GM18519 (cell line): ENCODE measurements around the gene NHEJ1.
A peak's percentile ranks its signal among the peaks of the same experiment; 100 is the strongest.
"Not testable (repeated sequence)": the region's sequence is repeated elsewhere in the genome, so short reads cannot be mapped to it uniquely, and the experiment has no call there.

Source experiments
- ATAC-seq: cut with Tn5 transposase; IDR thresholded peaks from one replicate; pipeline ENCODE4 v1.9.1; 2021; ENCODE audit warnings: mild to moderate bottlenecking, moderate library complexity; ENCODE audit not compliant: unreplicated experiment, low FRiP score

Gene NHEJ1, protein sequence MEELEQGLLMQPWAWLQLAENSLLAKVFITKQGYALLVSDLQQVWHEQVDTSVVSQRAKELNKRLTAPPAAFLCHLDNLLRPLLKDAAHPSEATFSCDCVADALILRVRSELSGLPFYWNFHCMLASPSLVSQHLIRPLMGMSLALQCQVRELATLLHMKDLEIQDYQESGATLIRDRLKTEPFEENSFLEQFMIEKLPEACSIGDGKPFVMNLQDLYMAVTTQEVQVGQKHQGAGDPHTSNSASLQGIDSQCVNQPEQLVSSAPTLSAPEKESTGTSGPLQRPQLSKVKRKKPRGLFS

DNA sequence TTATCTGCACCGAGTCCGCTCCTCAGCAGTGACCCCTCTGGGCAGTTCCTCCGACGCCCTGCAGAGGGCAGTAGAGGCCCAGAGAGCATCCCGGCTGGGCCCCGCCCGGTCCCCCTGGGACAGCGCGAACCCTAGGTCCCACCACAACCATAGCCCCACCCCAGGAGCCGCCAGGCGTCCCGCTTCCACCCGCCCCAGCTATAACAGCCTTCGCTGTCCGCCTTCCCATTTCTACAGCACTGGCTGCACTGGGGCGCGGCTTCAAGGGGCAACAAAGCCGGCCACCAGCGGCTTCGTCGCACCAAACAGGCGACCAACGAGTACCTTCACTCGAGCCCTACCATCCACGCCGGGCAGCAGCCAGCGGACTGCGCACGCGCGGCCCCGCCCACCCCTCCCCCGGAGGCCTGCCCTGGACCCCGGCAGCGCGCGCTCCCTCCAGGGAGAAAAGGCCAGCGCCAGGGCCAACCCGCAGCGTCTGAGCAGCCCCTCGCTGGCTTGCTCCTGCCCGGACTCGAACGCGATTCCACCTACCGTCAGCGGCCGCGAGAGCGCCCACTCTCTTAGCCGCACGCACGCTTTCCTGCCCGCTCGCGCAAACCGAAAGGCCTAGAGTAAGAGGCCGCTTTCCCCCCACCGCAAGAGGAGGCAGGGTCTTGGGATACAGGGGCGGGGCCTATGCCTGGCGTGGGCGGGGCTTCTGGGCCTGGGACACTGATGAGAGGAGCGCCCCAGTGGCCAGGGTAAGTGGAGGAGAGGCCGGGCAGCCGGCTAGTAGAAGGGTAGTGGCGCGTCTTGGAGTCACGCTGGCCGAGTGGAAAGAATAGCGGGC, at the start of gene NHEJ1:
NHEJ1 (minus strand) TSS at position 630 of the 832 bp plus-strand sequence. CDS start 2,453 bp downstream, outside the sequence.
- ATAC-seq, result peak; percentile 73

DNA sequence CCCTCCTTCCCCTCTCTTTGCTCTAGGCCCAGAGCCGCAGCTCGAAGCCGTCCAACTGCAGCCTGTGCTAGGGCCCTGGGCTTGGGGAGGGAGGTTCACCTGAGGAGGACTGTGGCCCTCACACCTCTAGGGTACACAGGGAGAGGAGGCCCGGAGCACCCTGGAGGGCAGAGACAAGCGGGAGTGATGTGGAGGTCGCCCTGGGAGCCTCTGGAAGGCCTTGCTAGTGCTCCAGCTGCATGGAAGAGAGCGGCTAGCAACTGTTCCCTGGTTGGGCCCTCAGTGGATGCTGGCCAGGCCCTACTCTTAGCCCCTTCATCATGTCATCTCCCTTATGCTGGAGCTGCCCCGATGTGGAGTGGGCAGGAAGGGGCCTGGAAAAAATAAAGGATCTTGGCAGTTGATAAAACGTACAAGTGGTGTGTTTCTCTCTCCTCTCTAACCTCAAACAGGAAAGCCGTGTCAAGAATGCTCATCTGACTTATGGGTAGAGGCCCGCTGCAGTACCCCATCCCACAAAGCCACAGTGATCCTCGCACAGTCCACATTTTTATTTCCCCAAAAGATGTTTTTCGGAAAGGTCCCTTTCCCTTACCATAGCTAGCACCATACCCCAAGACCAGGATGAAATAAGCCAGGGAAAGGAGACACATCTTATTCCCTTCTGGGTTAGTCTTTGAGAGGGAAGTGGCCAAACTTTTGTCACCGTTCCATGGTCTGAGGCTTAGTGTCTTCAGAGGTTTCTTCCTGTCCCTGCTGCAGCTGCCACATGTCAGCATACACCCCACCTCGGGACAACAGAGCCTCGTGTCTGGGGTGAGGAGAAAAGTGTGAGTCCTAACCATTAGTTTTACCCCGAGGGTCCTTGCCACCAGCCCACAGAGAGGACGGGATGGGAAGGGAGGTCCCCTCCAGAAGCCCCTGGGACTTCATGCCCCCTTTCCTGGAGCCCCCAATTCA, 48.9 kb upstream of the NHEJ1 start:
- ATAC-seq, result no peak

DNA sequence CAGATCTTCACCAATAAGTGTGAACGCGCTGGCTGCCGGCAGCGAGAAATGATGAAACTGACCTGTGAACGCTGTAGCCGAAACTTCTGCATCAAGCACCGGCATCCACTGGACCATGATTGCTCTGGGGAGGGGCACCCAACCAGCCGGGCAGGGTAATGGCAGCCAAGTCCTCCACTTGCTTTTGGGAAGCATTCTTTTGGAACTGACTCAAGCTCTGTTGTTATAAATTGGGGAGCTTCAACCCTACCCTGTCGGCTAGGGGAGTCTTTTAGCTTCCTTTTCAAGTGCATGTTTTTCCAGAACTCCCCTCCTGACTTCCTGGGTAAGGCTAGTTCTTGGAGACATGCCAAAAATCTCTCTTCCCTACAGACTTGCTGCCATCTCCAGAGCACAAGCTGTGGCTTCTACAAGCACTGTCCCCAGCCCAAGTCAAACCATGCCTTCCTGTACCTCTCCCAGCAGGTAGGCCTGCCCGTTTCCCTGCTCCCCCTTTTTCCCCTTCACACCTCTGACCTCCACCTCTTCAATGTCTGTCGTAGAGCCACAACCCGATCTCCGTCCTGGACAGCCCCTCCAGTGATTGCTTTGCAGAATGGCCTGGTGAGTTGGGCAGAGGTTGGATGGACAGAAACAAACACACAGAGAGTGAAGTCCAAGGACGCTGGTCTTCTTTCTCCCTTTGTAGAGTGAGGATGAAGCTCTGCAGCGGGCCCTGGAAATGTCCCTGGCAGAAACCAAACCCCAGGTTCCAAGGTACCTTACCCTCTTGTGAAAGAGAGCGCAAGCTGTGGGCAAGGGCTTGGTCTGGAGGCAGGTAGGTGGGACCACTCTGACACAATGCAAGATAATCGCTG, 47.5 kb upstream of the NHEJ1 start:
- ATAC-seq, result no peak

DNA sequence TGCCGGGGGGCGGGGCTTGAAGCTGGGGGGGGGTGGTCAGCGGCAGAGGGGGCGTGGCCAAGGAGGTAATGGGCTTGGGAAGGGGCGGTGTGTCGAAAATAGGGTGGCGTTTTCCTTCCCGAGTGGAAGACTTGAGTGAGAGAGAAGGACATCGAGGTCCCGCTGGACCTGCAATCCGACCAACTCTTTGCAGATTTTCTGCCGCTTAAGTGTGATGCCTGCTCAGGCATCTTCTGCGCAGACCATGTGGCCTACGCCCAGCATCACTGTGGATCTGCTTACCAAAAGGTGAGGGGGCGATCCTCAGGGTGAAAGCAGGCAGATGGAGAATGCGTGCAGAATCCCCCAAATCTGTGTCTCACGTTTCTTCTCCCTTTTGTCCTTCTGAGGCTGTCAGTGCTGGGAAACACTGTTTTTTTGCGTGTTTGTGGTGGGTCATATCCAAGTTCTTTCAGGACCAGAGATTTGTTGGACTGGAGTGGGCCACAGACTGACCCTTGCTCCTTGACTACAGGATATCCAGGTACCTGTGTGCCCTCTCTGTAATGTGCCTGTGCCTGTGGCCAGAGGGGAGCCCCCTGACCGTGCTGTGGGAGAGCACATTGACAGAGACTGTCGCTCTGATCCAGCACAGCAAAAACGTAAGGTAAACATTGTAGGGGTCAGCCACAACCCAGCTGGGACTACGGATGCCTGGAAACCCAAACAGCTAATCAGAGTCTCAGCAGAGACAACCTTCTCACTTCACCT, 46.7 kb upstream of the NHEJ1 start:
- no peak for ATAC-seq

DNA sequence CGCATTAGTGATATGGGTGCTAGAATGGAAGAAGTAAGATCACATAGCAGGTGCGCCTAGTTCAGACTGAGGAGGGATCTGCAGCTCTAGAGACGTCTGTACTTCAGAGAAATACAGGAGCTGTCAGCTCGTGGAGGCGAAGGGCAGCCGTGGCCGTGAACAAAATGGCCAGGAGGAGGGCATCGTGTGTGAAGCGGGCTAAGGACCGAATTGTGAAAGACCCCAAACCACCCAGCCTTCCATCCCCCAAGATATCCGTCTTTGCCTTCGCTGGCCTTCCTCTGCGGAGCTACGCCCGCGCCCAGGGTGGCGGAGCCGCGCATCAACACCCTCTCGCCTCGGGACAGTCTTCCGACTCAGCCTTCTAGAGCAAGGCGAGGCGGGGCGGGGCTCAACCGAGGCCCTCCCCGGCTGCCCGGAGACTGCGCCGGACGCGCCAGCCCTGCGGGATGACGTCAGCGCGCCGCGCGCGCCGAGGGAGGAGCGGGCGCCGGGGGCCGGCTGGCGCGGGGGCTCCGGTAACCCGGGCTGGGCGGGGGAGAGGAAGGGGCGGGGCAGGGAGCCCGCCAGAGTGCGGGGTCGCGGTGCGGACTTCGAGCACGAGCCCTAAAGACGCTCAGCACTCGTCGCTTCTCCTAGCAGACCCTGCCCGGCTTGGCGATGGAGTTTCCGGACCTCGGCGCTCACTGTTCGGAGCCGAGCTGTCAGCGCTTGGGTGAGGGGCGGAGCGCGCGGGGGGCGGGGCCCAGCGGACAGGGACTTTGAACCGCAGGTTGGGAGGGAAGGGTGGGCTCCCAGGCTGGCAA, 45.9 kb upstream of the NHEJ1 start, which contains the start of gene ZFAND2B:
ZFAND2B (plus strand) TSS at position 455 of the 806 bp plus-strand sequence; CDS start at position 661, 206 bp downstream.
- peak; percentile 96 for ATAC-seq

DNA sequence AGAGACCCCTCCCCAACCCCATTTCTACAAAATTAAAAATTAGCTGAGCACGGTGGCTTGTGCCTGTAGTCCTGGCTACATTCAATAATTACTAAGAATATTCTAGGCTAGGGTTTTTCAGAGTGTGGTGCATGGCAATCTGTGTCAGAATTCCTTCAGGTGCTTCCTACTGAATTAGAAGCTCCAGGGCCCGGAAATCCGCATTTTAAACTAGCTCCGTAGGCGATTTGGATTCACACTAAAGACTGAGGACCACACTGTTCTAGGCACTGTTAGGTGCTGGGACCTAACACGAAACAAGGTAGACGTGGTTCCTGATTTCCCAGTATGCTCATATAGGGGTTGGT, 45.3 kb upstream of the NHEJ1 start:
- ATAC-seq, result no peak

DNA sequence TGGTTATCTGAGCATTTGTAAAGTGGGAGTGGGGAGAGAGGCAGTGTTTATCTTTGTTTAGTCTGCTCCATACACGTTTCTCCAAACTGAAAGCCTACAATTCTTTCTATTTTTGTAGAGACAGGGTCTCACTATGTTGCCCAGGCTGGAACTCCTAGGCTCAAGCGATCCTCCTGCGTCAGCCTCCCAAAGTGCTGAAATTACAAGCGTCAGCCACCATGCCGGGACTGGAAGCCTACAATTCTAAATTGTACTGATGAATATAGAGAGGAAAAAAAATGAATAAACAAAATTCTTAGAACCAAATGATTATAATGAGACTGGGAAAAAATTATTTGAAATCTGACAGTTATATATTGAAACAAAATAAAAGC, 44.5 kb upstream of the NHEJ1 start:
- ATAC-seq, result no peak

DNA sequence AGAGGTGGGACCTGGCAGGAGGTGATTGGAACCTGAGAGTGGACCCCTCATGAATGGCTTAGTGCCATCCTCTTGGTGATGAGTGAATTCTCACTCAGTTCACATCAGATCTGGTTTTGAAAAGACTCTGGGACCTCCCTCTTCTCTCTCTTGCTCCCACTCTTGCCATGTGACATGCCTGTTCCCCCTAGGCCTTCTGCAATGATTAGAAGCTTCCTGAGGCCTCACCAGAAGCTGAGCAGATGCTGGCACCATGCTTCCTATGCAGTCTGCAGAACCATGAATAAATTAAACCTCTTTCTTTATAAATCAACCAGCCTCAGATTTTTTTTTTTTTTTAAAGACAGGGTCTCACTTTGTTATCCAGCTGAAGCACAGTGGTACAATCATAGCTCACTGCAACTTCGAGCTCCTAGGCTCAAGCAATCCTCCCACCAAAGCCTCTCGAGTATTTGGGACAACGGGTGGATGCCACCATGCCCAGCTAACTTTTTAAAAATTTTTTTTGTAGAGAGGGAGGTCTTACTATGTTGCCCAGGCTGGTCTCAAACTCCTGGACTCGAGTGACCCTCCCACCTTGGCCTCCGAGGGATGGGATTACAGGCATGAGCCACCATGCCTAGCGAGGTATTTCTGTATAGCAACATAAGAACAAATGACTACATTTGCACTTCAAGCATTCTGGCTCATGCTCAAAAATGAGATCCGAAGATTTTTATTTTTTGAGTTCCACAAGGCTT, 44.0 kb upstream of the NHEJ1 start:
- ATAC-seq, result no peak

DNA sequence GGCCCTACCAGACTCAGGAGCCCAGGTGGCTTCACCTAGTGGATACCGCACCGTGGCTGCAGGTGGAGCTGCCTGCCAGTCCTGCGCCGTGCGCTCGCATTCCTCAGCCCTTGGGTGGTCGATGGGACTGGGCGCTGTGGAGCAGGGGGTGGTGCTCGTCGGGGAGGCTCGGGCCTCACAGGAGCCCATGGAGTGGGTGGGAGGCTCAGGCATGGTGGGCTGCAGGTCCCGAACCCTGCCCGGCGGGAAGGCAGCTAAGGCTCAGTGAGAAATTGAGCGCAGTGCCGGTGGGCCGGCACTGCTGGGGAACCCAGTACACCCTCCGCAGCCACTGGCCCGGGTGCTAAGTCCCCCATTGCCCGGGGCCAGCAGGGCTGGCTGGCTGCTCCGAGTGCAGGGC, 40.7 kb upstream of the NHEJ1 start:
- not testable (repeated sequence) for ATAC-seq

DNA sequence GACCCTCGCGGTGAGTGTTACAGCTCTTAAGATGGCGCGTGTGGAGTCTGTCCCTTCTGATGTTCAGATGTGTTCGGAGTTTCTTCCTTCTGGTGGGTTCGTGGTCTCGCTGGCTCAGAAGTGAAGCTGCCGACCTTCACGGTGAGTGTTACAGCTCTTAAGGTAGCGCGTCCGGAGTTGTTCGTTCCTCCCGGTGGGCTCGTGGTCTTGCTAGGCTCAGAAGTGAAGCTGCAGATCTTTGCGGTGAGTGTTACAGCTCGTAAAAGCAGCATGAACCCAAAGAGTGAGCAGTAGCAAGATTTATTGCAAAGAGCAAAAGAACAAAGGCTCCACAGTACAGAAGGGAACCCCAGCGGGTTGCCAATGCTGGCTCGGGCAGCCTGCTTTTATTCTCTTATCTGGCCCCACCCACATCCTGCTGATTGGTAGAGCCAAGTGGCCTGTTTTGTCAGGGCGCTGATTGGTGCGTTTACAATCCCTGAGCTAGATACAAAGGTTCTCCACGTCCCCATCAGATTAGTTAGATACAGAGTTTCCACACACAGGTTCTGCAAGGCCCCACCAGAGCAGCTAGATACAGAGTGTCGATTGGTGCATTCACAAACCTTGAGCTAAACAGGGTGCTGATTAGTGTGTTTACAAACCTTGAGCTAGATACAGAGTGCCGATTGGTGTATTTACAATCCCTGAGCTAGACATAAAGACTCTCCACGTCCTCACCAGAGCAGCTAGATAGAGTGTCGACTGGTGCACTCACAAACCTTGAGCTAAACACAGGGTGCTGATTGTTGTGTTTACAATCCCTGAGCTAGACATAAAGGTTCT, 40.1 kb upstream of the NHEJ1 start:
- ATAC-seq, result not testable (repeated sequence)

DNA sequence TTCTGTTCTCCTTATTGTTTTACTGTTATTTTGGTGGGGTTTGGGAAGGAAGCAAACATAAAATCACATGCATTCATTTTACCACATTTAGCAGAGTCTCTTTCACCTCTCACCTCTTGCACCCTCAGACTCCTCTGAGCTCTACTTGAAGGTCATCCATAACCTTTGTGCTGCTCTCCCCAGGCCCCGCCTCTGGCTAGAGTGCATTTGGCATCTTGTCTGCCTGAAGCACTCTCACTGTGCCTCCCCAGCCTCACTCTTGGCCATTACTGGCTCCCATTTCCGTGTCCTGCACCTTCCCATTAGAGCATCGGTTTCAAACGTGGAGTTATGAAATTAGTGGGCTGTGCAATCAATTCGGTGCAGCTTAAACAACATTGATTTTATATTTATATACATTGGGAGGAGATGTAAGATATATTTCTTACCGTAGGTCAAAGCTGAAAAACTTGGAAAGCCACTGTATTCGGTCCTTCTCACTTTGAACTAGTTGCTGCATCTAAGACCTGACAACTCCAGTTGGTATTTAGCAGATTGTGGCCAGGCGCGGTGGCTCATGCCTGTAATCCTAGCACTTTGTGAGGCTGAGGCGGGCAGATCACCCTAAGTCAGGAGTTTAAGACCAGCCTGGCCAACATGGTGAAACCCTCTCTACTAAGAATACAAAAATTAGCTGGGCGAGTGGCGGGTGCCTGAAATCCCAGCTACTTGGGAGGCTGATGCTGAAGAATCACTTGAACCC, 39.0 kb upstream of the NHEJ1 start:
- no peak for ATAC-seq

DNA sequence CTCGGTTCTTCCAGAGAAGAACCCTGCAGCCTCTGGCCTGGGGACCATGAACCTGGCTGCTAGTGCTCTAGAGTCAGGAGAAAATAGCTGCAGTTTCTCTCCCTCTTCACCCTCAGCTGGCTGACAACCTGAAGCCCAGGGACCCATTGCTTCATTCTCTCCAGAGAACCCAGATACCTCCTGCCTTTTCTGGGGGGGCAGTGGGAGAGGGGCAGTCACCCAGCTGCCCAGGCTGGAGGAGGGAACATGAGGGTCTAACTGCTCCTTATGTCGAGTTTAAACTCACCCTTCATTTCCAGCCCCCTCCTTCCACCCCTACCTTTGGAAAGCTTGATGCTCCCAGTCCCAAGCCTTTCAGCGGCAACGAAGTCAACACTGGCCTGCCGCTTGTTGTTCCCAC, 38.4 kb upstream of the NHEJ1 start:
- ATAC-seq, result no peak

DNA sequence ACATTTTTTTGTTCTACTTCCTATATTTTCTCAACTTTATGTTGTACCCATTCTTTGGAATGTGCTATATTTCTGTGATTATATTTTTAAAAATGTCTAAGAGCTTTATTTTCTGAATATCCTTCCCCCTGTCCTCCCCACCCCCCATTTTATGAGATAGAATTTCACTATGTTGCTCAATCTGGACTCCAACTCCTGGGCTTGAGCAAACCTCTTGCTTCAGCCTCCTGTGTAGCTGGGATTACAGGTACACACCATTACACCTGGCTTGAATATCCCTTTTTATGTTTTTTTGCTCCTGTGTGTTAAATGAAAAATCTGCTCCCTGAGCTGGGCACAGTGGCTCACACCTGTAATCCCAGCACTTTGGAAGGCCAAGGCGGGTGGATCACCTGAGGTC, 36.8 kb upstream of the NHEJ1 start:
- ATAC-seq, result no peak

DNA sequence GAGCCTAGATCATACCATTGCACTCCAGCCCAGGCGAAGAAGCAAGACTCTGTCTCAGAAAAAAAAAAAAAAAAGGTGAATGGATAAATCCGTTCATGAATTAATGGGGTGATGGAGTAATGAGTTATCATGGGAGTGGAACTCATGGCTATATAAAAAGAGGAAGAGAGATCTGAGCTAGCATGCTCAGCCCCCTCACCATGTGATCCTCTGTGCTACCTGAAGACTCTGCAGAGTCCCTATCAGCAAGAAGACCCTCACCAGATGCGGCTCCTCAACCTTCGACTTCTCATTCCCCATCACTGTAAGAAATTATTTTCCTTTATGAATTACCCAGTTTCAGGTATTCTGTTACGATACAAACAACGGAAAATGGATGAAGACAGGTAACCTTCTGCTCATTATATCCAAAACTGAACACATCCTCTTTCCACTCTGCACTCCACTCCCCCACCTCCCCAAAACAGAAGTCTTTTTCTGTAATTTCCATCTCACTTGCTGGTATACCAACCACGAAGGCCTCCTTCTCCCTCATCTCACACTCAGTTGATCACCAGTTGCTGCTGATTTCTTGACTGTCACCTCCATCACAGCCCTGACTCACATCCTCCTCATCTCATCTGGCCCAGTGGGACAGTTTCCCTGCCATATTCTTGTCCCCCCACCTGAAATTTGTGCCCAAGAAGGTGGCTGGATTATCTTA, 26.3 kb upstream of the NHEJ1 start:
- ATAC-seq, result no peak

DNA sequence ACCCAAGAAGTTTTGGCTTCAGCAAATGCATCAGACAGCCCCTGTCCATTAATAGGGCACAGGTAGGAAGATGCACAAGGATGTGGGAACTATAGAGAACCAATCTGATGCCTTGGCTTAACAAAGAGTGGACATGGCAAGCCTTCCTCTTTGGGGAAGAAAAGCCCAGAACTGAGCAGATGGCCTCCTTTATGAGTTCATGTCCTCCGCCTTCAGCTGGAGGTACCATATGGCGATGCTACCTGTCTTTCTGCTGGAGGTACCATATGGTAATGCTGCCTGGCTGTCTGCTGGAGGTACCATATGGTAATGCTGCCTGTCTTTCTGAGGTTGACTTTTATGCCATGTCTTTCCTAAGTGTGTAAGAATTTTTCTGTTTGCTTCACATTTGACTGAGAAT, 23.5 kb upstream of the NHEJ1 start:
- no peak for ATAC-seq
